ENCODE data around the gene KLHL10.

The KLHL10 gene

DNA sequence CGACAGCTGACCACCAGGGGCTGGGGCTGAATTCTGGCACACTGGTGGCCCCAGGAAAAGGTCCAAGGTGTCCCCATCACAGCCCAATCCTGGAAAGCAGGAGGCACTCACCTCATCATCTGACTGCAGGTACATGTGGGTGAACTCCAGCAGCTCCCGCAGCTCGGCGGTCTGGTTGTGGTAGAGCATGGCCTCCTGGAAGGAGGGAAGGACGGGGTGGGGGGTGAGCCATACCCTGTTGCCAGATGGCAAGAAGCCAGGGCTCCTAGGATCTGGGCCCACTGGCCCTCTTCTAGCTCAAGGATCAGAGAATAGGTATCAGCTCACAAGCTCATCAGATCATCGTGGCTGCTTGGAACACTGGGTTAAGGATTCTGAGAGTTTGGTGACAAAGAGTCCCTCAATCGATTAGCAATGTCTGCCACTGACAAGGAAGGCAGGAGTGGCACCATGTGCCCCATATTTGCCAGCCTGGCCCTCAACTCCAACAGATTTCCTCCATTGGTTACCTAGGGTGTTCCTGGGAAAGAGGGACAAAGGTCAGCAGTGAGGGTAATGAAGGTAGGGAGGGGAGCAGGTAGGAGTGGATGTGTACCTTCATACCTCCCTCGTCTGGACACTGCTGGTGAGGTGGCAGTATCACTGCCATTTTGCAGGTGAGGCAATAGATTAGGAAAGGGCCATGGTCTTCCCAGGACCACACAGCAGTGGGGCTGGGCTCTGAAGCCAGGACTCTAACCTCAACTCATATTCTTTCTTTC is 30.8 kb upstream of the KLHL10 start:
- H3K4me1 Mint-ChIP-seq = peaks cover 17% of the 10 kb centered on the region
- H3K27me3 Mint-ChIP-seq = no peaks in the 10 kb centered on the region
- ATAC-seq (replicated peaks; ENCODE audit: extremely low read depth, poor library complexity, severe bottlenecking) (no peak), DNase-seq (ENCODE audit: low spot score in 2 of 2) (no peak)
- no peaks in the 10 kb centered on the region for H3K9me3 Mint-ChIP-seq
- H3K27ac Mint-ChIP-seq (ENCODE audit: low read depth) = peak overlapping the region; percentile 49
- H3K36me3 Mint-ChIP-seq (ENCODE audit: insufficient read depth) = peaks cover 5% of the 10 kb centered on the region
- no peak overlapping the region for H3K4me3 Mint-ChIP-seq

DNA sequence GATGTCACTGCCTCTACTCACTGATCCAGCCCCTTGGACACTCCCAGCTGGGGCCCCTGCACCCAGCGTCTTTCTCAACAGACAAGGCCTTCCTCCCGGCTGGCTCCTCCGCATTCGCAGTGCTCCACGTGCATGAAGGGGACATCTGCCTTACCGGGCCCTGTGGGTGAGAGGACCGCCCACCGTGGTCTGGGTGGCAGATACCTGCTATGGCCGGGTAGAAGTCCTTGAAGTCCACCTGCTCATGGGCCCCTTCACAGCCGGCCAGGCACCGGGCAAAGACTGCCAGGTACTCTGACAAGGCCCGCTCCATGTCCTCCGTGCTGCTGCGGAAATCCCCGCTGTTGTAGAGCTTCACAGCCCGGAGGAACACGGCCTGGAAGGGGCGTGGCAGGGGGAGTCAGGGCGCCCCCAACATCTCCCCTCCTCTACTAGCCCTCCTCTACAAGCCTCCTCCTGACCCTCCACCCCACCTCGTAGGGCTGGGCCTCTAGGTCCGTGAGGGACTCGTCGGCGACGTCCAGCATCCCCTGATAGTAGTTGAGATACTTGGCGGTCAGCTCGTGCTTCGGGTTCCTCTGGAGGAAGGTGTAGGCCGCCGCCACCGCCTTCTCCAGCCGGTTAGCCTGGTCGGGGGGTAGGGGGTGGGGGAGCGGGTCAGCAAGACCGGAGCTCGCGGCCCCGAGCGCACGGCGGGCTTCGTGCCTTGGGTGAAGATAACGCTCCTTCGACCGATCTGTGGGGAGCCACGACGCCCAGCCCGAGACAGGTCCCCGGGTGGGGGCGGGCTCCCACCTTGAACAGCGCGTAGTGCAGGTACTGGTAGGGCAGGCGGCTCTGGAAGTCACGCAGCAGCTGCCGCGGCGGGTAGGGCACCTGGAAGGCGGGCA is 26.7 kb upstream of the KLHL10 start:
- H3K4me1 Mint-ChIP-seq = peaks cover 29% of the 10 kb centered on the region
- DNase-seq (ENCODE audit: low spot score in 2 of 2) (no peak), ATAC-seq (replicated peaks; ENCODE audit: extremely low read depth, poor library complexity, severe bottlenecking) (peak; percentile 34)
- no peaks in the 10 kb centered on the region for H3K27me3 Mint-ChIP-seq
- H3K27ac Mint-ChIP-seq (ENCODE audit: low read depth) = no peak overlapping the region
- H3K4me3 Mint-ChIP-seq = peak overlapping the region; percentile 98
- H3K9me3 Mint-ChIP-seq = no peaks in the 10 kb centered on the region
- H3K36me3 Mint-ChIP-seq (ENCODE audit: insufficient read depth) = peaks cover 8% of the 10 kb centered on the region

DNA sequence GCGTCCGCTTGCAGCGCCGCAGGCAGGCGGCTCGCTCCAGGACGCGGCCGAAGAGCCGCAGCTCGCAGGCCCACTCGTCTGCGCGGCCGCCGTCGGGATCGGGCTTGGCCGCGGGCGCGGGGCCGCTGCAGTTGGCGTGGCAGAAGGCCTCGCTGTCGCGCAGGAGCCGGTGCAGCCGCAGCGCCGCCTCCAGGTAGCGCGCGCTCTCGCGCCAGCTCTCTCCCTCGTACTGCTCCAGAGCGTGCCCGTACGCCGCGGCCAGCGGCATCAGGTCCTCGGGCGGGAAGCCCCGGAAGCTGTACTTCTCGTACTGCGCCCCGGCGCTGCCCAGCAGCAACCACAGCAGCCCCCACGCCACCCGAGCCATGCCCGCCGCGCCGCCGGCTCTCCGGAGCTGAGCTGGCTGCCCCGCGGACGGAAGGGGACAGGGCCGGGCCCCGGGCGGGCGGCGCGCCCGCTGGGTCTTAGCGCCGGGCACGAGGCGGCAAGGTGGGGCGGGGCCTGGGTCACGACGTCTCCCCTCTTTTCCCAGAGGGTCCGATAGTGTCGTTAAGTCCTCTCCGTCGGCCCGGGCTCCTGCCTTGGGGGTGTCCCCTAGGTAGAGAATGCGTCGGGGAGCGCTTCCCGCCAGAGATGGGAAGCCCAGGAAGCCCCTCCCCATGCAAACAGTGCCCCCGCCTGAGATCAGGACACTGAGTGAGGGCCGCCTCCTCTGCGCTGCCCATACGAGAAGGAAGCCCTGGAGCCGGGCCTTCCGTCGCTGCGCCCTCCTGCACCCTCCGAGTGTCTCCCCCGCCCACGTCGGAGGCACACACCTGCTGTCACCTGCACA is 25.9 kb upstream of the KLHL10 start, which contains the start of gene P3H4:
TSS of gene P3H4 (minus strand) at position 401 of the 832 bp plus-strand sequence. CDS start at position 367, 34 bp downstream.
- Mint-ChIP-seq H3K4me1 (peaks cover 29% of the 10 kb centered on the region), H3K27me3 (no peaks in the 10 kb centered on the region), H3K9me3 (no peaks in the 10 kb centered on the region), H3K4me3 (peak within 1 kb of the TSS; percentile 98), H3K27ac (ENCODE audit: low read depth) (no peak within 1 kb of the TSS), H3K36me3 (ENCODE audit: insufficient read depth) (peaks cover 8% of the 10 kb centered on the region)
- DNase-seq (ENCODE audit: low spot score in 2 of 2) = peak; percentile 63 to 64
- ATAC-seq (replicated peaks; ENCODE audit: extremely low read depth, poor library complexity, severe bottlenecking) = peak; percentile 91

DNA sequence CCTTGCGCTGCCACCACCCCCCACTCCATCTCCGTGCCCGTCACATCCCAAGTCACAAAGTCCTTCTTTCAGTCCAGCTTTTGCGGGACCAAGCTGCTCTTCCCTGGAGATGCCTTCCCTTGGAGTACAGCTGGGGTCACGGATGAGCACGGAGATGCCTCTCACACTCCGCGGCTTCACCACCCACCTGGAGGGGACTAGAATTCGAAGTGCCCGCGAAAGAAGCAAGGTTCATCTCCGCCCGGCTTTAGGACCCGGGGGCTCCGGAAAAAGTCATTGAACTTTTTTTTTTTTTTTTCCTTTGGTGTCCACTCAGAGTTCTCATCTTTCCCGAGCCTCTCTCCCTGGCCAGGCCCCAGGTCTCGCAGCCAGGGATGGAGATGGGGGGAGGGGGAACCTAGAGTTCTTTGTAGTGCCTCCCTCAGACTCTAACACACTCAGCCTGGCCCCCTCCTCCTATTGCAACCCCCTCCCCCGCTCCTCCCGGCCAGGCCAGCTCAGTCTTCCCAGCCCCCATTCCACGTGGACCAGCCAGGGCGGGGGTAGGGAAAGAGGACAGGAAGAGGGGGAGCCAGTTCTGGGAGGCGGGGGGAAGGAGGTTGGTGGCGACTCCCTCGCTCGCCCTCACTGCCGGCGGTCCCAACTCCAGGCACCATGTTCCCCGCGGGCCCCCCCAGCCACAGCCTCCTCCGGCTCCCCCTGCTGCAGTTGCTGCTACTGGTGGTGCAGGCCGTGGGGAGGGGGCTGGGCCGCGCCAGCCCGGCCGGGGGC is 25.1 kb upstream of the KLHL10 start, which contains the start of gene FKBP10:
TSS of gene FKBP10 (plus strand) at position 624 of the 771 bp plus-strand sequence. CDS start at position 655, 31 bp downstream.
- H3K36me3 Mint-ChIP-seq (ENCODE audit: insufficient read depth) = peaks cover 8% of the 10 kb centered on the region
- H3K9me3 Mint-ChIP-seq = no peaks in the 10 kb centered on the region
- peaks cover 29% of the 10 kb centered on the region for H3K4me1 Mint-ChIP-seq
- H3K27ac Mint-ChIP-seq (ENCODE audit: low read depth) = peak within 1 kb of the TSS; percentile 36
- peak within 1 kb of the TSS; percentile 98 for H3K4me3 Mint-ChIP-seq
- ATAC-seq (replicated peaks; ENCODE audit: extremely low read depth, poor library complexity, severe bottlenecking) (peak; percentile 22), DNase-seq (ENCODE audit: low spot score in 2 of 2) (peak; percentile 23 to 26)
- H3K27me3 Mint-ChIP-seq = no peaks in the 10 kb centered on the region

DNA sequence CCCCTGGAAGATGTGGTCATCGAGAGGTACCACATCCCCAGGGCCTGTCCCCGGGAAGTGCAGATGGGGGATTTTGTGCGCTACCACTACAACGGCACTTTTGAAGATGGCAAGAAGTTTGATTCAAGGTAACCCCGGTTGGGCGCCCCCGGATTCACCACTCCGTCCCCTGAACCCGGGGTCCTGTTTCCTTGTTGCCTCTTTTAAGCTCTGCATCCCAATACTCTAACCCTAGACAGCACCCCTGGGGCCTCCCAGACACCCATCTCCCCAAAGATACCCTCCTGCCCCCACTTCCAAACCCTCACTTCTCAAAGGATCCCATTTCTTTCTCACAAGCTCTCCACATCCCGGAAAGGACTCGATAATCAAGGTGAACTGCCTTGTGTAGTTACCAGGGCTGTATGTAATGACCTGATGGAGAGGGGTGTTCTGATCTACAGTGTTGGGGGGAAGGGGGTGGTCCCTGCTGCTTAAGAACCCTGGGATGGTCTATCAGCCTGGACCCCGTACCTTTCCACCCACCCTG is 24.4 kb upstream of the KLHL10 start:
- Mint-ChIP-seq H3K27me3 (peaks cover 4% of the 10 kb centered on the region), H3K4me1 (peaks cover 29% of the 10 kb centered on the region), H3K4me3 (peak overlapping the region; percentile 98), H3K27ac (ENCODE audit: low read depth) (peak overlapping the region; percentile 36), H3K36me3 (ENCODE audit: insufficient read depth) (peaks cover 8% of the 10 kb centered on the region), H3K9me3 (no peaks in the 10 kb centered on the region)
- no peak for DNase-seq (ENCODE audit: low spot score in 2 of 2)
- ATAC-seq (replicated peaks; ENCODE audit: extremely low read depth, poor library complexity, severe bottlenecking) = no peak

GRCh38 chr17:41813699-41814124 is 23.9 kb upstream of the KLHL10 start:
- H3K27ac Mint-ChIP-seq (ENCODE audit: low read depth) = peak overlapping the region; percentile 36
- peaks cover 29% of the 10 kb centered on the region for H3K4me1 Mint-ChIP-seq
- H3K27me3 Mint-ChIP-seq = peaks cover 9% of the 10 kb centered on the region
- H3K4me3 Mint-ChIP-seq = peak overlapping the region; percentile 98
- ATAC-seq (replicated peaks; ENCODE audit: extremely low read depth, poor library complexity, severe bottlenecking) (no peak), DNase-seq (ENCODE audit: low spot score in 2 of 2) (no peak)
- peaks cover 8% of the 10 kb centered on the region for H3K36me3 Mint-ChIP-seq (ENCODE audit: insufficient read depth)
- H3K9me3 Mint-ChIP-seq = no peaks in the 10 kb centered on the region

- Mint-ChIP-seq H3K27me3 (peaks cover 9% of the 10 kb centered on the region), H3K4me1 (peaks cover 29% of the 10 kb centered on the region), H3K4me3 (peak overlapping the region; percentile 38), H3K27ac (ENCODE audit: low read depth) (no peak overlapping the region), H3K36me3 (ENCODE audit: insufficient read depth) (peaks cover 8% of the 10 kb centered on the region), H3K9me3 (no peaks in the 10 kb centered on the region)
- ATAC-seq (replicated peaks; ENCODE audit: extremely low read depth, poor library complexity, severe bottlenecking) (no peak), DNase-seq (ENCODE audit: low spot score in 2 of 2) (no peak)
These were observed 23.4 kb upstream of the KLHL10 start for GRCh38 chr17:41814195-41814594.

GRCh38 chr17:41816637-41817320 is 20.8 kb upstream of the KLHL10 start:
- Mint-ChIP-seq H3K9me3 (no peaks in the 10 kb centered on the region), H3K36me3 (ENCODE audit: insufficient read depth) (peaks cover 4% of the 10 kb centered on the region), H3K27me3 (peaks cover 19% of the 10 kb centered on the region), H3K4me3 (no peak overlapping the region), H3K27ac (ENCODE audit: low read depth) (no peak overlapping the region), H3K4me1 (peaks cover 12% of the 10 kb centered on the region)
- DNase-seq (ENCODE audit: low spot score in 2 of 2) (no peak), ATAC-seq (replicated peaks; ENCODE audit: extremely low read depth, poor library complexity, severe bottlenecking) (no peak)

GRCh38 chr17:41818024-41818423 is 19.6 kb upstream of the KLHL10 start:
- Mint-ChIP-seq H3K4me1 (peaks cover 5% of the 10 kb centered on the region), H3K27ac (ENCODE audit: low read depth) (no peak overlapping the region), H3K4me3 (no peak overlapping the region), H3K36me3 (ENCODE audit: insufficient read depth) (no peaks in the 10 kb centered on the region), H3K9me3 (no peaks in the 10 kb centered on the region), H3K27me3 (peaks cover 19% of the 10 kb centered on the region)
- DNase-seq (ENCODE audit: low spot score in 2 of 2) (no peak), ATAC-seq (replicated peaks; ENCODE audit: extremely low read depth, poor library complexity, severe bottlenecking) (no peak)

DNA sequence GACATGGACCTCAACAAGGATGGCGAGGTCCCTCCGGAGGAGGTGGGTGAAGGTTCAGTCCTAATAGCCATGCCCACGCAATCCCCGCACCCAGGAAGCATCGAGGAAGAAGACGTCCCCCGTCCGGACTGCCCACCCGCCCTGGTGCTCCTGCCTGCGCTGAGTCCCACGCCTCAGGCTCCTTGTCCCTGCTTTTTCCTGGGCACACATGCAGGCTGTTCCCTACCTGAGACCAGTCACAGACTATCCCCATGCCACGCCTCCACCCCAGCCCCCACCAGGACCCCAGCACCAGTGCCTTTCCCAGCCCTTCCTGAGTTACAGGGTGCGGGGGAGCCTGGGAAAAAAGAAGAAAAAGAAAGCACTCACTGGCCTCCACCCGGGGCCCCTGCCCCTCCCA is 15.8 kb upstream of the KLHL10 start:
- no peaks in the 10 kb centered on the region for H3K9me3 Mint-ChIP-seq
- H3K36me3 Mint-ChIP-seq (ENCODE audit: insufficient read depth) = peaks cover 8% of the 10 kb centered on the region
- no peak for DNase-seq (ENCODE audit: low spot score in 2 of 2)
- H3K4me1 Mint-ChIP-seq = no peaks in the 10 kb centered on the region
- H3K27ac Mint-ChIP-seq (ENCODE audit: low read depth) = no peak overlapping the region
- ATAC-seq (replicated peaks; ENCODE audit: extremely low read depth, poor library complexity, severe bottlenecking) = no peak
- peaks cover 19% of the 10 kb centered on the region for H3K27me3 Mint-ChIP-seq
- H3K4me3 Mint-ChIP-seq = no peak overlapping the region

Data from central memory CD8-positive, alpha-beta T cell (primary cell).